HG03175 (cell line): Measurements from ENCODE around the gene ATP2C2.
"Not testable (repeated sequence)": the region's sequence is repeated elsewhere in the genome, so short reads cannot be mapped to it uniquely, and the experiment has no call there.

Experiments
- ATAC-seq: cut with Tn5 transposase; IDR thresholded peaks from one replicate; pipeline ENCODE4 v1.9.1; 2021; ENCODE audit warnings: mild to moderate bottlenecking, moderate library complexity; ENCODE audit not compliant: unreplicated experiment

Gene ATP2C2

GRCh38 chr16:84368308-84368996 lies at the start of gene ATP2C2:
ATP2C2 (plus strand) TSS chr16:84368538; CDS start chr16:84368616, 78 bp downstream.
- ATAC-seq, result no peak

GRCh38 chr16:84319146-84319760 lies 49.1 kb upstream of the ATP2C2 start:
- no peak for ATAC-seq

GRCh38 chr16:84320511-84320910 lies 47.8 kb upstream of the ATP2C2 start:
- no peak for ATAC-seq

- ATAC-seq, result no peak
These were observed 46.4 kb upstream of the ATP2C2 start for GRCh38 chr16:84321932-84322331.

- no peak for ATAC-seq
These were observed 45.6 kb upstream of the ATP2C2 start for GRCh38 chr16:84322749-84323148.

- ATAC-seq, result no peak
These were observed 44.7 kb upstream of the ATP2C2 start for GRCh38 chr16:84323606-84324005.

GRCh38 chr16:84324434-84325262 lies 43.7 kb upstream of the ATP2C2 start:
- ATAC-seq, result no peak

- no peak for ATAC-seq
These were observed 41.8 kb upstream of the ATP2C2 start for GRCh38 chr16:84326545-84326944.

- no peak for ATAC-seq
These were observed 40.3 kb upstream of the ATP2C2 start for GRCh38 chr16:84327926-84328505.

- ATAC-seq, result no peak
These were observed 39.3 kb upstream of the ATP2C2 start for GRCh38 chr16:84329016-84329415.

GRCh38 chr16:84329843-84330684 lies 38.3 kb upstream of the ATP2C2 start:
- ATAC-seq, result no peak

- ATAC-seq, result no peak
These were observed 37.7 kb upstream of the ATP2C2 start for GRCh38 chr16:84330685-84331050.

GRCh38 chr16:84331998-84332780 lies 36.1 kb upstream of the ATP2C2 start:
- no peak for ATAC-seq

GRCh38 chr16:84332975-84333684 lies 35.2 kb upstream of the ATP2C2 start:
- no peak for ATAC-seq

- no peak for ATAC-seq
These were observed 34.3 kb upstream of the ATP2C2 start for GRCh38 chr16:84334058-84334457.

- ATAC-seq, result no peak
These were observed 33.9 kb upstream of the ATP2C2 start for GRCh38 chr16:84334482-84334881.

GRCh38 chr16:84337236-84337635 lies 31.1 kb upstream of the ATP2C2 start:
- ATAC-seq, result not testable (repeated sequence)

- no peak for ATAC-seq
These were observed 29.0 kb upstream of the ATP2C2 start for GRCh38 chr16:84339311-84339710.

- ATAC-seq, result no peak
These were observed 28.6 kb upstream of the ATP2C2 start for GRCh38 chr16:84339766-84340165.
